ENCODE results near the gene HES6.

DNA sequence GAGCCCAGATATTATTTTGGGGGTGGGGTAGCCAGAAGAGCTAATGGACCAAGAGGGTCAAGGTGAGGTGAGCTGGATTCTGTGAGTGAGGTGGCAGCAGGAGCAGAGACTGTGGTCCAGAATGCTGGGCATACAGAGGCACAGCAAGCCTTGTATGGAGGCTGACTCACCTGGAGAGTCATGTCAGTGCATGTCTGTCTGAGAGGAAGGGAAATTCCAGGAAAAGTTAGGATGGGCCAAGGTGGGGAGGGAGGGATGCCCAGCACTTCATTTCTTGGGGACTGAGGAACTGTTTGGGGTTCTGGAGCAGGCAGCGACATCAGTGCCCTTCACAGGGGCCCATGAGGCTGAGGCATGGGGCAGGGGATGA lies 27.5 kb upstream of the HES6 start:
- TF ChIP-seq, protein P1, sequence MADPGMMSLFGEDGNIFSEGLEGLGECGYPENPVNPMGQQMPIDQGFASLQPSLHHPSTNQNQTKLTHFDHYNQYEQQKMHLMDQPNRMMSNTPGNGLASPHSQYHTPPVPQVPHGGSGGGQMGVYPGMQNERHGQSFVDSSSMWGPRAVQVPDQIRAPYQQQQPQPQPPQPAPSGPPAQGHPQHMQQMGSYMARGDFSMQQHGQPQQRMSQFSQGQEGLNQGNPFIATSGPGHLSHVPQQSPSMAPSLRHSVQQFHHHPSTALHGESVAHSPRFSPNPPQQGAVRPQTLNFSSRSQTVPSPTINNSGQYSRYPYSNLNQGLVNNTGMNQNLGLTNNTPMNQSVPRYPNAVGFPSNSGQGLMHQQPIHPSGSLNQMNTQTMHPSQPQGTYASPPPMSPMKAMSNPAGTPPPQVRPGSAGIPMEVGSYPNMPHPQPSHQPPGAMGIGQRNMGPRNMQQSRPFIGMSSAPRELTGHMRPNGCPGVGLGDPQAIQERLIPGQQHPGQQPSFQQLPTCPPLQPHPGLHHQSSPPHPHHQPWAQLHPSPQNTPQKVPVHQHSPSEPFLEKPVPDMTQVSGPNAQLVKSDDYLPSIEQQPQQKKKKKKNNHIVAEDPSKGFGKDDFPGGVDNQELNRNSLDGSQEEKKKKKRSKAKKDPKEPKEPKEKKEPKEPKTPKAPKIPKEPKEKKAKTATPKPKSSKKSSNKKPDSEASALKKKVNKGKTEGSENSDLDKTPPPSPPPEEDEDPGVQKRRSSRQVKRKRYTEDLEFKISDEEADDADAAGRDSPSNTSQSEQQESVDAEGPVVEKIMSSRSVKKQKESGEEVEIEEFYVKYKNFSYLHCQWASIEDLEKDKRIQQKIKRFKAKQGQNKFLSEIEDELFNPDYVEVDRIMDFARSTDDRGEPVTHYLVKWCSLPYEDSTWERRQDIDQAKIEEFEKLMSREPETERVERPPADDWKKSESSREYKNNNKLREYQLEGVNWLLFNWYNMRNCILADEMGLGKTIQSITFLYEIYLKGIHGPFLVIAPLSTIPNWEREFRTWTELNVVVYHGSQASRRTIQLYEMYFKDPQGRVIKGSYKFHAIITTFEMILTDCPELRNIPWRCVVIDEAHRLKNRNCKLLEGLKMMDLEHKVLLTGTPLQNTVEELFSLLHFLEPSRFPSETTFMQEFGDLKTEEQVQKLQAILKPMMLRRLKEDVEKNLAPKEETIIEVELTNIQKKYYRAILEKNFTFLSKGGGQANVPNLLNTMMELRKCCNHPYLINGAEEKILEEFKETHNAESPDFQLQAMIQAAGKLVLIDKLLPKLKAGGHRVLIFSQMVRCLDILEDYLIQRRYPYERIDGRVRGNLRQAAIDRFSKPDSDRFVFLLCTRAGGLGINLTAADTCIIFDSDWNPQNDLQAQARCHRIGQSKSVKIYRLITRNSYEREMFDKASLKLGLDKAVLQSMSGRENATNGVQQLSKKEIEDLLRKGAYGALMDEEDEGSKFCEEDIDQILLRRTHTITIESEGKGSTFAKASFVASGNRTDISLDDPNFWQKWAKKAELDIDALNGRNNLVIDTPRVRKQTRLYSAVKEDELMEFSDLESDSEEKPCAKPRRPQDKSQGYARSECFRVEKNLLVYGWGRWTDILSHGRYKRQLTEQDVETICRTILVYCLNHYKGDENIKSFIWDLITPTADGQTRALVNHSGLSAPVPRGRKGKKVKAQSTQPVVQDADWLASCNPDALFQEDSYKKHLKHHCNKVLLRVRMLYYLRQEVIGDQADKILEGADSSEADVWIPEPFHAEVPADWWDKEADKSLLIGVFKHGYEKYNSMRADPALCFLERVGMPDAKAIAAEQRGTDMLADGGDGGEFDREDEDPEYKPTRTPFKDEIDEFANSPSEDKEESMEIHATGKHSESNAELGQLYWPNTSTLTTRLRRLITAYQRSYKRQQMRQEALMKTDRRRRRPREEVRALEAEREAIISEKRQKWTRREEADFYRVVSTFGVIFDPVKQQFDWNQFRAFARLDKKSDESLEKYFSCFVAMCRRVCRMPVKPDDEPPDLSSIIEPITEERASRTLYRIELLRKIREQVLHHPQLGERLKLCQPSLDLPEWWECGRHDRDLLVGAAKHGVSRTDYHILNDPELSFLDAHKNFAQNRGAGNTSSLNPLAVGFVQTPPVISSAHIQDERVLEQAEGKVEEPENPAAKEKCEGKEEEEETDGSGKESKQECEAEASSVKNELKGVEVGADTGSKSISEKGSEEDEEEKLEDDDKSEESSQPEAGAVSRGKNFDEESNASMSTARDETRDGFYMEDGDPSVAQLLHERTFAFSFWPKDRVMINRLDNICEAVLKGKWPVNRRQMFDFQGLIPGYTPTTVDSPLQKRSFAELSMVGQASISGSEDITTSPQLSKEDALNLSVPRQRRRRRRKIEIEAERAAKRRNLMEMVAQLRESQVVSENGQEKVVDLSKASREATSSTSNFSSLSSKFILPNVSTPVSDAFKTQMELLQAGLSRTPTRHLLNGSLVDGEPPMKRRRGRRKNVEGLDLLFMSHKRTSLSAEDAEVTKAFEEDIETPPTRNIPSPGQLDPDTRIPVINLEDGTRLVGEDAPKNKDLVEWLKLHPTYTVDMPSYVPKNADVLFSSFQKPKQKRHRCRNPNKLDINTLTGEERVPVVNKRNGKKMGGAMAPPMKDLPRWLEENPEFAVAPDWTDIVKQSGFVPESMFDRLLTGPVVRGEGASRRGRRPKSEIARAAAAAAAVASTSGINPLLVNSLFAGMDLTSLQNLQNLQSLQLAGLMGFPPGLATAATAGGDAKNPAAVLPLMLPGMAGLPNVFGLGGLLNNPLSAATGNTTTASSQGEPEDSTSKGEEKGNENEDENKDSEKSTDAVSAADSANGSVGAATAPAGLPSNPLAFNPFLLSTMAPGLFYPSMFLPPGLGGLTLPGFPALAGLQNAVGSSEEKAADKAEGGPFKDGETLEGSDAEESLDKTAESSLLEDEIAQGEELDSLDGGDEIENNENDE (IDR thresholded peaks at IDR 0.05; ENCODE audit: insufficient replicate concordance, low read length): no peak
- TF ChIP-seq CTCF (IDR thresholded peaks at IDR 0.05; ENCODE audit: control extremely low read depth in 1 of 3, insufficient read depth in 1 of 3, low read depth in 1 of 3, low read length in 3 of 3) (no peak), MAX (IDR thresholded peaks at IDR 0.05) (no peak)
